ENCODE measurements around the gene HPGD.

DNA sequence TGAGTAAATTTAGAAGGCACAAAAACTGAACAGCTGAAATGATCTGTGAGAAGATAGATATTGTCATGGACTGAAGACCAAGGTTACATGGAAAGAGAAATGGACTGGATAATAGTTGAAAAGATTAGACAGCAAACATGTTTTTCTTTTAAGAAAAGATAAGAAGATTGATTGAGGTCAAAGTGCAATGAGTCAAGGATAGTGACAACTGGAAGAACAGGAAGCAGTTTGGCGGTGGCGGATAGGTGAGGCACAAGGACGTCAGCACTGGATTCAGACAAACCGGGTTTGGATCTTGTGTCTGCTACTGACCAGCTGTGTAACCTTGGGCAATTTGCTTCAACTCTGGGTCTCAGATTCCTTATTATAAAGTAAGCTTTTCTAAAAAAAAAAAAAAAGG, 2.0 kb upstream of the HPGD start:
- TF ChIP-seq, protein P1, sequence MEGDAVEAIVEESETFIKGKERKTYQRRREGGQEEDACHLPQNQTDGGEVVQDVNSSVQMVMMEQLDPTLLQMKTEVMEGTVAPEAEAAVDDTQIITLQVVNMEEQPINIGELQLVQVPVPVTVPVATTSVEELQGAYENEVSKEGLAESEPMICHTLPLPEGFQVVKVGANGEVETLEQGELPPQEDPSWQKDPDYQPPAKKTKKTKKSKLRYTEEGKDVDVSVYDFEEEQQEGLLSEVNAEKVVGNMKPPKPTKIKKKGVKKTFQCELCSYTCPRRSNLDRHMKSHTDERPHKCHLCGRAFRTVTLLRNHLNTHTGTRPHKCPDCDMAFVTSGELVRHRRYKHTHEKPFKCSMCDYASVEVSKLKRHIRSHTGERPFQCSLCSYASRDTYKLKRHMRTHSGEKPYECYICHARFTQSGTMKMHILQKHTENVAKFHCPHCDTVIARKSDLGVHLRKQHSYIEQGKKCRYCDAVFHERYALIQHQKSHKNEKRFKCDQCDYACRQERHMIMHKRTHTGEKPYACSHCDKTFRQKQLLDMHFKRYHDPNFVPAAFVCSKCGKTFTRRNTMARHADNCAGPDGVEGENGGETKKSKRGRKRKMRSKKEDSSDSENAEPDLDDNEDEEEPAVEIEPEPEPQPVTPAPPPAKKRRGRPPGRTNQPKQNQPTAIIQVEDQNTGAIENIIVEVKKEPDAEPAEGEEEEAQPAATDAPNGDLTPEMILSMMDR (IDR thresholded peaks at IDR 0.05) = no peak
- TF ChIP-seq POLR2AphosphoS5 (IDR thresholded peaks at IDR 0.05) (no peak), EP300 (IDR thresholded peaks at IDR 0.05) (no peak)
